K562 (cell line): ENCODE measurements around the gene ACOT7. TPM values are rescaled to one million over a fixed set of nuclear protein-coding genes. Genes with fewer than 3 reads are reported as not detected.

Experiments used
- EWSR1 ChIP-seq: fragments of 450-650 bp; IDR thresholded peaks from 2 replicates; pipeline ENCODE4 v1.6.1; 2018; ENCODE audit warnings: borderline replicate concordance, mild to moderate bottlenecking, low read depth, moderate library complexity; ENCODE audit not compliant: partially characterized antibody
- HINFP ChIP-seq: fragments of 450-650 bp; conservative IDR thresholded peaks from 2 replicates; pipeline ENCODE4 v1.6.1; 2016; ENCODE audit warnings: missing genetic modification characterization, low read depth, mild to moderate bottlenecking, control low read depth, missing compliant biosample characterization
- KHSRP ChIP-seq: fragments of 450-650 bp; IDR thresholded peaks from 2 replicates; pipeline ENCODE4 v1.6.1; 2017
- NFYB ChIP-seq: IDR thresholded peaks from 2 replicates; pipeline ENCODE4 v1.6.1; 2011; ENCODE audit warnings: mild to moderate bottlenecking, moderate library complexity; ENCODE audit not compliant: insufficient read length; ENCODE audit errors: extremely low read depth
- NR0B1 ChIP-seq: fragments of 450-650 bp; IDR thresholded peaks from one replicate; pipeline ENCODE4 v1.6.1; 2018; ENCODE audit warnings: mild to moderate bottlenecking, moderate library complexity; ENCODE audit not compliant: partially characterized antibody
- RBBP5 ChIP-seq: fragments of 200-600 bp; sonication (generic); IDR thresholded peaks from 2 replicates; pipeline ENCODE4 v1.6.1; 2012; ENCODE audit warnings: borderline replicate concordance, mild to moderate bottlenecking, low read length, control low read depth, inconsistent platforms; ENCODE audit not compliant: insufficient read depth, poor library complexity, severe bottlenecking
- RFX5 ChIP-seq: IDR thresholded peaks from 2 replicates; pipeline ENCODE4 v1.6.1; 2011; ENCODE audit warnings: low read depth, mild to moderate bottlenecking, improper control_type of control experiment, low read length
- RHOXF2B ChIP-seq: fragments of 250-450 bp; sonication (Bioruptor Pico); conservative IDR thresholded peaks from 2 replicates; pipeline ENCODE4 v1.5.1; 2021
- SAFB2 ChIP-seq: fragments of 200-400 bp; formaldehyde crosslinking; IDR thresholded peaks from 2 replicates; pipeline ENCODE4 v1.6.1; 2018; ENCODE audit warnings: borderline replicate concordance, low read length, low read depth, moderate library complexity; ENCODE audit not compliant: severe bottlenecking
- TRIM25 ChIP-seq: fragments of 450-650 bp; IDR thresholded peaks from 2 replicates; pipeline ENCODE4 v1.7.0; 2016; ENCODE audit warnings: borderline replicate concordance
- WHSC1 ChIP-seq: IDR thresholded peaks from one replicate; pipeline ENCODE4 v1.6.1; 2012; ENCODE audit warnings: low read length, control low read depth, inconsistent platforms
- XRCC4 ChIP-seq: IDR thresholded peaks from one replicate; pipeline ENCODE4 v1.6.1; 2011; ENCODE audit not compliant: insufficient read depth, insufficient read length; ENCODE audit errors: extremely low read depth
- ZNF518B ChIP-seq: fragments of 250-450 bp; sonication (Bioruptor Pico); IDR thresholded peaks from 2 replicates; pipeline ENCODE4 v1.5.0; 2021; ENCODE audit warnings: mild to moderate bottlenecking, moderate library complexity
- polyA plus RNA-seq, 8 experiments: library from polyadenylated mRNA; depleted of rRNA in 4 of 8; stranded (reverse) in 5 of 8; unstranded in 3 of 8; fragments of >200 nt; fragmentation: Nextera tagmentation in 2 of 8; fragmentation: Illumina TruSeq in 1 of 8; extraction: Ambion mirVana in 2 of 8; extraction: Trizol in 1 of 8; gene quantifications; 2 replicates each; pipeline versions ENCODE4 v1.2.1 to v1.2.3, GENCODE V29; 2011 to 2014; ENCODE audit warnings: inconsistent platforms in 1 of 8, missing spikeins in 1 of 8
- total RNA-seq, 7 experiments: library from RNA; depleted of rRNA in 6 of 7; stranded (reverse); fragments of >200 nt in 6 of 7; fragmentation: Illumina TruSeq in 2 of 7; extraction: Trizol in 2 of 7; gene quantifications; 2 replicates each; pipeline versions ENCODE4 v1.2.1 to v1.2.3, GENCODE V29; 2011 to 2021; ENCODE audit warnings: low replicate concordance in 1 of 7

Gene ACOT7
- total and polyA plus RNA-seq, 9 of the 15 experiments (the other 6 are each of a cell fraction or from before 2014, with no cell fraction given): 7.0 to 92.6 (median 37.2) TPM

- TF ChIP-seq TRIM25 (no peak), NR0B1 (no peak), HINFP (tag) (no peak), RHOXF2B (no peak), RBBP5 (no peak), WHSC1 (no peak), RFX5 (no peak), SAFB2 (no peak), KHSRP (no peak), ZNF518B (no peak), EWSR1 (no peak), XRCC4 (no peak), NFYB (no peak)
Measured at GRCh38 chr1:6245086-6245868, 148.3 kb downstream of the ACOT7 start (continued).
